LHCN-M2 (cell line): ENCODE results near the gene DPYD. TPM values are rescaled to one million over a fixed set of nuclear protein-coding genes. Genes with fewer than 3 reads are reported as not detected.
A peak's percentile ranks its signal among the peaks of the same experiment; 100 is the strongest.

Experiments used
- DNase-seq: peaks from one replicate; pipeline ENCODE4 v3.0.0-alpha.2; 2012; ENCODE audit warnings: low read depth
- total RNA-seq: library from RNA; depleted of rRNA; stranded (reverse); fragments of >200 nt; gene quantifications from 2 replicates; pipeline ENCODE4 v1.2.3, GENCODE V29; 2014

The DPYD gene
- total RNA-seq, 1 experiment from 2014 or later = 39.9 TPM

DNA sequence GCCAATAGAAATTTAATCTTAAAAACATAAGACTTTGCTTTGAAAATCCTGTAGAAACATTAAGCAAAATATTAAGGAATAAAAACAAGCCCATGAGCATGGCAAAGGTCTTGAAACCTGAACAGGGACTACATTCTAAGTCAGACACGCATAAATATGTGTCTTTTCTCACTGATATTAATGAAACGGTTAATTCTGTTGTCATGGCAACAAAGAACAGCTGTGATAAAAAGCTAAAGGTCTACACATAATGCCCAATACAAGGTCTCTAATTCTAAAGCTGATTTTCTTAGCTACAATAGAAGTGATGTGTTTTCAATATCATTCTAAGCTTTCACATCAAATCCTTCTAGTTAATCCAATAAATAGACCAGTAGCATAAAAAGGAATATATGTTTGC lies 867.6 kb downstream of the DPYD start:
- DNase-seq = no peak

DNA sequence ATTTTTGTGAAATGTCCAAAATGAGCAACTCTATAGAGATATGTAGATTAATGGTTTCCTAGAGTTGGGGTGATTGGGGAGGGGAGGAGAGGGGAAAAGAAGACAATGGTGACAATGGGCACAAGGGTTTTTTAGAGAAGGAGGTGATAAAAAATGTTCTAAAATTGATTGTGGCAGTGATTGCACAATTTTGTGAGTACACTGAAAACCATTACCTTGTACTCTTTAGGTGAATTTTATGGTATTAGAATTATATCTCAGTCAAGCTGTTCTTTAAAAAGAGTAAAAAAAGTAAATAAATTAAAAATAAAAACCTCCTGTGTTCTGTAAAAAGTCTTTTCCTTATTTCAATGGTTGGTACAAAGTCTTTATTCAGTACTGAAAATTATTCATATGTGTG lies 869.0 kb downstream of the DPYD start:
- no peak for DNase-seq

DNA sequence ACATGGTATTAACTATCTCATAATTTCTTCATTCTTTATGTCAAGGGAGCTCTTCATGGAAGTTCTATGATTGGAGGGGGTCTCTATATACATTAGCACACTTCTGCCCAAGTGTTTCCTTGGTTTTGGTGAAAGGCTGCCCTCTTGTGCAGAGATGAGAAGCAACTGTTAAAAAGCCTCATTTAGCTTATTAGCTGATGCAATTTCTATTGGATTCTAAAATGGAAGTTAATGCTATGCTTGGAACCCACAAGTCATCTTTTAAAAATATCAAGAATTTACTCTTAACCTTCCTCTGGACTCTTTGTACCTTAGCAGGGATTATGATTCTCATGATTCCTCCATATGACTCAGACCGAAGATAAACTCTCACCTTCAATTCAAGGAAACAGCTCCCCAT lies 870.3 kb downstream of the DPYD start:
- DNase-seq = peak; percentile 54

DNA sequence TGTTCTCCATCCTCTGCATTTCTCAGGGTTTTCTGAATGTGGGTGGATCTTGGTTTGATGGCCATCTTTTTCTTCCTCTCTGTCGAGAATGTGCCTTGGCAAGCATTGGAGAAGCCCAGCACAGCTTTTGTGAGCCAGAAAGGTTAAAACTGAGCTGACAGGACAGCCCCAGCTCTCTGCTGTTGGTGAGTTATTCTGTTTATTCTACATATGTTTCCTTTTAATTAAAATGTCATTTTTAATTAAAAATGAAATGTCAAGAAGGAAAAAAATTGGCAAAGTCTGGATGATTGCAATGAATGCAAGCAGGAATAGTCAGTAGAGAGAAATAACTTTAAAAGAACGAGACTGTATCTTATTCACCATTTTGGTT lies 873.4 kb downstream of the DPYD start:
- no peak for DNase-seq

DNA sequence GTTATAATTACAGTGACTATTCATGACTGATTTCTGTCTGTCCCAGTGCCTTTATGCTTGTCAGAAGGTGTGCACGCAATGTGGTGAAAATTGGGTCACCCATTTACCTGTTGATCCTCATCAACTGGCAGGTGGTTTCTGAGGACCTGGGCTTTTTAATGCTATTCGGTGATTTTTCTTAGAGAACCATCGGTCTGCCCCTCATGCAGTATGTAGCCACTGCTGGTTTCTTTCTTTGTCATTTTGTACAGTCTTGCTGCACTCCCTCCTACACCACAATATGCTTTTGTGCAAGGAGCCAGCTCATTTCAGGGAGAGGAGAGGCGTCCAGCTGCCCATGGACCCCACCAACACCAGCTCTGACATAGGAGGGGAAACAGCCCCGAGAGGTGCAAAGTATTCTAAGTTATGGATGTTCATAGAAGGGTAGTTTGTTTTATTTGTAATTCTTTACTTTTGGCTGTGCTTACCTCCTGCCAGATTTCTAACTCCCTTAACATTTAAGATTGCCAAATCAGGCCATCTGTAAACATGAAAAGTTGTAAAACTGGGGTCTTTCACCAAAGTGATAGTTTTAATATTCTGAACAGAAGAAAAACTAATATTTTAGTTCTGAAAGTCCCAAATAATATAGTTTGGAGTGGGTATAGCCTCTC lies 873.9 kb downstream of the DPYD start:
- no peak for DNase-seq

DNA sequence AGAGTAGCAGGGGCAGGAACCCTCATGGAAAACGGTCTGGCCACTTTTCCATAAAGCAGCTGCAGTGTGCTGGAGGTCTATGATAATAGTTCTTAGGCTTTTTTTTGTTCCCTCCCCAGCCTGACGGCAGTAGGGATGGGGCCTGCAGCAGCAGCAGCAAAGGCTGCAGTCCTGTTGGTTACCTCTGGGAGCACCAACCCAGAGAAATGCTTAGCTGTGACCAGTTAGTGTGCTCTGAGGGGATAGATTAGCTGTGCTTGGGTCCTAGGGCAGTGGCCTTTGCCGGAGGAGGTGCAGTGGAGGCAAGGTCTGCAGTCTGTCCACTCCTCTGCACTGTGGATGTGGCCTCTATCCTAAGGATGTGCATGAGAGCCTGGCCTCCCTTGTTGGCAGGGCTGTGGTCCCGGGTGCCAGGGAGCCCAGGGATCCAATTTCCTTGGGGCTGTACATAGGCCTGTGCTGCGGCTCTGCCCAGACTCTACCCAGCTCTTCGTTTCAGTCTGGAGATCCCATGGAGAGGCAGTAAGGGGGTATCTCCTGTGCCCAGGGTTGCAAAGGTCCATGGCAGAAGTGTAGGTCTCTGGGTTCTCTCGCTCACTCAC lies 876.6 kb downstream of the DPYD start:
- no peak for DNase-seq

DNA sequence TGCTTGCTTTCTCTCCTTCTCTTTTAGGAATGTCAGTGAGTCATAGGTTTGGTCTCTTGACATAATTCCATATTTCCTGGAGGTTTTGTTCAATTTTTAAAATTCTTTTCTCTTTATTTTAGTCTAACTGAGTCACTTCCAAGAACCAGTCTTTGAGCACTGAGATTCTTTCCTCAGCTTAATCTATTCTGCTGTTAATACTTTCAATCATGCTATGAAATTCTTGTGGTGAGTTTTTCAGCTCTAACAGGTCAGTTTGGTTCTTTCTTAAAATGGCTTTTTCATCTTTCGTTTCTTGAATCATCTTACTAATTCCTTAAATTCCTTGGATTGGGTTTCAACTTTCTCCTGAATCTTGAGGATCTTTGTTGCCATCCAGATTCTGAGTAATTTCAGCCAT lies 878.3 kb downstream of the DPYD start:
- DNase-seq = peak; percentile 64

DNA sequence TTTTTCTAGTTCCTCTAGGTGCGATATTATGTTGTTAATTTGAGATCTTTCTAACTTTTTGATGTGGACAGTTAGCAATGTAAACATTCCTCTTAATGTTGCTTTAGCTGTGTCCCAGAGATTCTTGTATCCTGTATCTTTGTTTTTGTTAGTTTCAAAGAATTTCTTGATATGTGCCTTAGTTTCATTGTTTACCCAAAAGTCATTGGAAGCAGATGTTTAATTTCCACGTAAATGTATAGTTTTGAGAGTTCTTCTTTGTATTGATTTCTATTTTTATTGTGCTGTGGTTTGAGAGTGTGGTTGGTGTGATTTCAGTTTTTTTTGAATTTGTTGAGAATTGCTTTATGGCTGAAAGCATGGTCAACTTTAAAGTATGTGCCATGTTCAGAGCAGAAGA lies 879.8 kb downstream of the DPYD start:
- no peak for DNase-seq

DNA sequence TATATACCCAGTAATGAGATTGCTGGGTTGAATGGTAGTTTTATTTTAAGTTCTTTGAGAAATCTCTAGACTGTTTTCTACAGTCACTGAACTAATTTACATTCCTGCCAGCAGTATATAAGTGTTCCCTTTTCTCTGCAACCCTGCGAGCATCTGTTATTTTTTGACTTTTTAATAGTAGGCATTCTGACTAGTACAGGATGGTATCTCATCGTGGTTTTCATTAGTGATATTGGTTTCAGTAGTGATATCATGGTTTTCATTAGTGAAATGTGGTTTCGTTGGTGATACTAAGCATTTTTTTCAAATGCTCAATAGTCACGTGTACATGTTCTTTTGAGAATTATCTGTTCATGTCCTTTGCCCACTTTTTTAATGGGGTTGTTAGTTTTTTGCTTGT lies 882.4 kb downstream of the DPYD start:
- DNase-seq = peak; percentile 78

DNA sequence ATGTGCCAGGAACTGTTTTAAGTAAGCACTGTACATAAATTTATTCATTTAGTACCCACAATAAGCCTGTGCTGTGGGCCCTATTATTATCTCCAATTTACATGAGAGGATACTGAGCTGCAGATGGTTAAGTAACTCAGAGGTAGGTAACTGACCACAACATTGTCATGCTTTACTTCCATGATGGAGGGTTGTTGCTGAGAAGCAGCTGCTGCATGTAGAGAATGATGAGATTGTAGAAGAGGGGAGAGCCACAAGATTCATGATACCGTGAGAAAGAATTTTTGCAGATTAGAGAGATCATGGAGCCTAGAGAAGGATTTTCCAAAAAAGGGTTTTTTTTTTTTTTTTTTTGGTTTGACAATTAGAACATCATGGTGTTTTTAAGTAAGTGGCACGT lies 886.2 kb downstream of the DPYD start:
- peak; percentile 78 for DNase-seq

DNA sequence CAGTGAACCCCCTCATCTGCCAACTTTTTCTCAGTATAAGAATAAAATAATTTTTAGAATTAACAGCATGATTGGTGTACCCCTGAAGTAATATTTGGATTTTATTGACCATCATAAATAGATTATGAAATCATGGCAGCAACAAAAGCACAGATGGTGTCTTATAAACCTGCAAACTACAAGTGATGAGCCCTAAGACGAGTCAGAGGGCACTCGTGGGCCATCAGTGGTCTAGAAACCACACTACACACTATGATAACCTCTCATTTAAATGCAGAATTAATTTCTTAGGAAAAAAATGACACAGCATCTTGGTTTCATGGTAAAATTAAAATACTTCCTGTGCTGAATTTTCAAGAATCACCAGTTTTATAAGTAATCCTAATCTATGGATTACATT lies 886.9 kb downstream of the DPYD start:
- DNase-seq = peak; percentile 54
